Neuronal stem cell (in vitro differentiated cells): ENCODE measurements around the gene NACA.

Experiments used
- DNase-seq: peaks from one replicate; pipeline ENCODE4 v3.0.0-alpha.2; 2013; ENCODE audit warnings: low spot score
- H2AFZ ChIP-seq: one replicate; pipeline ENCODE4 v1.6.1; 2013; ENCODE audit warnings: mild to moderate bottlenecking, low read length, inconsistent platforms
- H2AK5ac ChIP-seq: 2 replicates; pipeline ENCODE4 v1.6.1; 2013; ENCODE audit warnings: low read depth, mild to moderate bottlenecking, inconsistent platforms, low read length, moderate library complexity, mixed read lengths
- H2BK120ac ChIP-seq: 2 replicates; pipeline ENCODE4 v1.6.1; 2013; ENCODE audit warnings: low read depth, mild to moderate bottlenecking, inconsistent platforms, low read length, moderate library complexity, mixed read lengths
- H2BK12ac ChIP-seq: one replicate; pipeline ENCODE4 v1.6.1; 2013; ENCODE audit warnings: low read length, inconsistent platforms
- H2BK15ac ChIP-seq: 2 replicates; pipeline ENCODE4 v1.6.1; 2013; ENCODE audit warnings: mild to moderate bottlenecking, low read length, inconsistent platforms, mixed read lengths
- H2BK5ac ChIP-seq: one replicate; pipeline ENCODE4 v1.6.1; 2013; ENCODE audit warnings: inconsistent platforms, mild to moderate bottlenecking, low read length, moderate library complexity
- H3K14ac ChIP-seq: one replicate; pipeline ENCODE4 v1.6.1; 2013; ENCODE audit warnings: low read length, inconsistent platforms
- H3K18ac ChIP-seq: 2 replicates; pipeline ENCODE4 v1.6.1; 2013; ENCODE audit warnings: low read length, inconsistent platforms
- H3K23ac ChIP-seq: 2 replicates; pipeline ENCODE4 v1.6.1; 2013; ENCODE audit warnings: low read depth, mild to moderate bottlenecking, mixed read lengths, low read length, inconsistent platforms; ENCODE audit not compliant: poor library complexity
- H3K27ac ChIP-seq: replicated peaks from 3 replicates; pipeline ENCODE4 v1.5.1; 2013; ENCODE audit warnings: low read length, inconsistent platforms
- H3K27me3 ChIP-seq, 3 experiments: 2 replicates each; pipeline ENCODE4 v1.6.1; 2013; ENCODE audit warnings: low read length in 3 of 3, mild to moderate bottlenecking in 2 of 3, inconsistent platforms in 1 of 3, low read depth in 1 of 3, mixed read lengths in 1 of 3, moderate library complexity in 1 of 3; ENCODE audit not compliant: control insufficient read depth in 3 of 3, insufficient read depth in 3 of 3
- H3K36me3 ChIP-seq, 2 donors: replicated peaks in 1 of 2; 2 replicates each; pipeline ENCODE4 v1.6.1; 2013; ENCODE audit warnings: low read length in 2 of 2; ENCODE audit not compliant: control insufficient read depth in 2 of 2, insufficient read depth in 2 of 2
- H3K4ac ChIP-seq: 2 replicates; pipeline ENCODE4 v1.6.1; 2013; ENCODE audit warnings: inconsistent platforms, mild to moderate bottlenecking, low read length, moderate library complexity
- H3K4me1 ChIP-seq, 2 donors: 1 replicate in 1 of 2; 2 replicates in 1 of 2; pipeline ENCODE4 v1.6.1; 2013; ENCODE audit warnings: low read length in 2 of 2, low read depth in 1 of 2; ENCODE audit not compliant: control insufficient read depth in 2 of 2, insufficient read depth in 1 of 2
- H3K4me2 ChIP-seq: one replicate; pipeline ENCODE4 v1.6.1; 2013; ENCODE audit warnings: mild to moderate bottlenecking, low read length, inconsistent platforms; ENCODE audit not compliant: insufficient read depth, poor library complexity, severe bottlenecking
- H3K4me3 ChIP-seq, 2 donors: 2 replicates each; pipeline ENCODE4 v1.5.1; 2013; ENCODE audit warnings: low read length in 2 of 2, mild to moderate bottlenecking in 2 of 2, inconsistent platforms in 1 of 2, moderate library complexity in 1 of 2
- H3K79me1 ChIP-seq: one replicate; pipeline ENCODE4 v1.6.1; 2013; ENCODE audit warnings: low read depth, mild to moderate bottlenecking, inconsistent platforms, low read length, moderate library complexity
- H3K9ac ChIP-seq: one replicate; pipeline ENCODE4 v1.6.1; 2013; ENCODE audit warnings: mild to moderate bottlenecking, low read depth, low read length, inconsistent platforms; ENCODE audit not compliant: poor library complexity
- H3K9me3 ChIP-seq, 2 donors: replicated peaks in 1 of 2; 2 replicates each; pipeline versions ENCODE3 to v1.6.1; 2013; ENCODE audit warnings: low read length in 2 of 2, mild to moderate bottlenecking in 2 of 2, inconsistent platforms in 1 of 2, low read depth in 1 of 2, mixed read lengths in 1 of 2, moderate library complexity in 1 of 2; ENCODE audit not compliant: control insufficient read depth in 2 of 2, insufficient read depth in 1 of 2
- H4K8ac ChIP-seq: one replicate; pipeline ENCODE4 v1.6.1; 2013; ENCODE audit warnings: low read depth, mild to moderate bottlenecking, inconsistent platforms, low read length, moderate library complexity
- H4K91ac ChIP-seq: one replicate; pipeline ENCODE4 v1.6.1; 2013; ENCODE audit warnings: low read length, low read depth, mild to moderate bottlenecking, inconsistent platforms; ENCODE audit not compliant: poor library complexity
- WGBS, 2 donors: extraction: QIAGEN DNeasy Blood & Tissue Kit; methylation state at CpG; one replicate each; pipeline ENCODE4 v1.1.7; 2013; ENCODE audit warnings: missing lambda C conversion rate in 2 of 2, mixed read lengths in 1 of 2; ENCODE audit not compliant: insufficient read length in 2 of 2, insufficient replicate concordance in 1 of 2; ENCODE audit errors: extremely low coverage in 2 of 2; 5-methylcytosine and 5-hydroxymethylcytosine counted together

NACA gene

DNA sequence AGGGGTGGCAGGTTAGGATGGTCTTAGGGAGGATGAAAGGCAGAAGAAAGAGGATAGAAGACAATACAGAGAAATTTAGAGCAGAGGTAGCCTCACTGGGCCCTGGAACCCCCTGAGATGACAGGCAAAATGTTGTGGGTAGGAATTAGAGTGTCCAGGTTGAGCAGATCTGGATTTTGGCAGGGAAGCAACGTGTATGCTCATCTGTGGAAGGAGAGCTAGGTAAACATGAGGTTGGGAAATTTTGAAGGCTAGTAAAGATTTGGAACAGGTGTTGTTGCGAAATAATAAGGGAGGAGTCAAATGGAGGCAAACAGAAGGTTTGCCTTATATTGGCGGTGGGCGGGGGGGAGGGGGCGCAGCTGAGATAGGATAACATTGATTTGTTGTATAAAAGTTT lies 43.3 kb upstream of the NACA start:
- H3K9ac ChIP-seq, result no peak overlapping the region
- no peak overlapping the region for H4K91ac ChIP-seq
- no peak overlapping the region for H2BK15ac ChIP-seq
- peaks cover 0 to 7% of the 10 kb centered on the region in 2 donors for H3K4me1 ChIP-seq
- no peak overlapping the region for H2BK5ac ChIP-seq
- H3K23ac ChIP-seq, result no peak overlapping the region
- no peak overlapping the region for H3K18ac ChIP-seq
- H2AFZ ChIP-seq, result no peak overlapping the region
- H2BK12ac ChIP-seq, result no peak overlapping the region
- no peak overlapping the region for H3K4ac ChIP-seq
- H3K14ac ChIP-seq, result no peak overlapping the region
- WGBS, 2 donors, result no CpG with 5 or more reads among the region's 5 CpGs
- no peak overlapping the region for H2AK5ac ChIP-seq
- H3K4me3 ChIP-seq, result no peak overlapping the region
- no peak overlapping the region for H3K4me2 ChIP-seq
- H3K79me1 ChIP-seq, result no peaks in the 10 kb centered on the region
- peaks cover 0 to 13% (median 0%) of the 10 kb centered on the region in 3 experiments for H3K27me3 ChIP-seq
- no peak overlapping the region for H2BK120ac ChIP-seq
- no peak overlapping the region for H4K8ac ChIP-seq
- no peaks in the 10 kb centered on the region for H3K36me3 ChIP-seq
- DNase-seq, result no peak
- H3K27ac ChIP-seq, result no peak overlapping the region
- no peaks in the 10 kb centered on the region for H3K9me3 ChIP-seq

DNA sequence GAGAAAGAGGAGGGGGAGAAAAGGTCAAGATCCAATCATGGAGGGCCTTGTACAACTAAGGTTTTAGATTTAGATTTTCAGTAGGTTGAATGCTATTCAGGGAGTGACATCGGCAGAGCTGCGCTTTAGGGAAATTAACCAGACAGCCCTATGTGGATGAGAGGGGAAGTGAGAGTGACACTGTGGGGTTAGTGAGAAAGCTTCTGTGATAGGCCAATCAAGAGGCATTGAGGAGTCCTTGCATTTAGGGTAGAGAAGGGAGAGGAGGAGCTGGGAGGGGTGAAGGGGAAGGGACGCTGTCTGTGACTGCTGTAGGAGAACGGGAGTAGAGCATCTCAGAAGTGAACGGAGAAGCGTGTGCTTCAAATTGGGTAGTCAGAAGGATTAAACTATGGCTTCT lies 41.4 kb upstream of the NACA start:
- no peak for DNase-seq
- H3K36me3 ChIP-seq, result no peaks in the 10 kb centered on the region
- no peaks in the 10 kb centered on the region for H3K9me3 ChIP-seq
- no peak overlapping the region for H3K4me2 ChIP-seq
- no peak overlapping the region for H4K91ac ChIP-seq
- H3K4me3 ChIP-seq, result no peak overlapping the region
- H2BK12ac ChIP-seq, result no peak overlapping the region
- no peak overlapping the region for H3K23ac ChIP-seq
- H3K9ac ChIP-seq, result no peak overlapping the region
- WGBS, 2 donors, result no CpG with 5 or more reads among the region's 6 CpGs
- no peak overlapping the region for H2BK5ac ChIP-seq
- H2BK120ac ChIP-seq, result no peak overlapping the region
- H3K4ac ChIP-seq, result no peak overlapping the region
- no peak overlapping the region for H3K27ac ChIP-seq
- no peak overlapping the region for H4K8ac ChIP-seq
- no peaks in the 10 kb centered on the region for H3K79me1 ChIP-seq
- no peak overlapping the region for H2AK5ac ChIP-seq
- no peak overlapping the region for H2AFZ ChIP-seq
- no peak overlapping the region for H3K18ac ChIP-seq
- H3K4me1 ChIP-seq, result peaks cover 0 to 9% of the 10 kb centered on the region in 2 donors
- no peak overlapping the region for H3K14ac ChIP-seq
- no peak overlapping the region for H2BK15ac ChIP-seq
- peaks cover 0 to 11% (median 0%) of the 10 kb centered on the region in 3 experiments for H3K27me3 ChIP-seq

DNA sequence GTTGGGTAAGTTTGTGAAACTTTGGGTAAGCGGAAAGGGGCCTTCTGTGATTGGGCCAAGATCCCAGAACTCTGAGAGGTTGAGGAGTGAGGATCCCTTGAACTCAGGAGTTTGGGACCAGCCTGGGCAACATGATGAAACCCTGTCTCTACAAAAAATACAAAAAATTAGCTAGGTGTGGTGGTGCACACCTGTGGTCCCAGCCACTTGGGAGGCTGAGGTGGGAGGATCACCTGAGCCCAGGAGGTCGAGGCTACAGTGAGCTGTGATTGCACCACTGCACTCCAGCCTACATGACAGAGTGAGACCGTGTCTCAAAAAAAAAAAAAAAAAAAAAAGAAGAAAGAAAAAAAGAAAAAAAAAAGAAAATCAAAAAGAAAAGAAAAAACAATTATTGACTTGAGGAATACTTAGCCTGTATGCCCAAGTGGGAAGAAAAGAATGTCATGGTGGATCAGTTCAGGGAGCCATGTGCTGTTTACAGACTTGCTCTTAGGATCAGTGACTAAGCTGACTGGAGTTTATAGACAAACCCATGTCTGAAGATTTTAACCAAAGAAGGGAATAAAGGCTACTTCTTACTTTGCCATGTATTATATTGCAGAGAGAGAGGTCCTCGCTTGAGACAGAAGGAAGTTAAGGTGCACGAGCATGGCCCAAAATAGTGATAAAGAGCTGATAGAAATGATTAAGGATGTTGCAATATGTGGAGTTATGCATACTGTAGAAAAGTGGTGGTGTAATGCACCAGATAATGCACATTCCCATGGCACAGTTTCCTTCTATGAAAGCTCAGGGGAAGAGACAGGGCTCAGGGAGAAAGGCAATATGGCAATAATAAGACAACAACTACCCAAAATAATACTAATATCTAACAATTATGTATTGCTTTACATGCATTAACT lies 38.9 kb upstream of the NACA start:
- Histone ChIP-seq H3K27me3 (no peaks in the 10 kb centered on the region), H3K4me2 (no peak overlapping the region), H2AK5ac (no peak overlapping the region), H3K4me1 (peaks cover 0 to 9% of the 10 kb centered on the region in 2 donors), H2BK12ac (no peak overlapping the region), H3K23ac (no peak overlapping the region), H3K9me3 (peaks cover 0 to under 1% of the 10 kb centered on the region in 2 donors), H3K18ac (no peak overlapping the region), H2BK15ac (no peak overlapping the region), H3K79me1 (no peaks in the 10 kb centered on the region), H4K8ac (no peak overlapping the region), H3K9ac (no peak overlapping the region), H3K27ac (no peak overlapping the region), H3K14ac (no peak overlapping the region), H3K36me3 (no peaks in the 10 kb centered on the region), H3K4me3 (no peak overlapping the region), H2BK5ac (no peak overlapping the region), H2AFZ (no peak overlapping the region), H3K4ac (no peak overlapping the region), H2BK120ac (no peak overlapping the region), H4K91ac (no peak overlapping the region)
- no peak for DNase-seq
- no CpG with 5 or more reads among the region's 5 CpGs for WGBS, 2 donors

DNA sequence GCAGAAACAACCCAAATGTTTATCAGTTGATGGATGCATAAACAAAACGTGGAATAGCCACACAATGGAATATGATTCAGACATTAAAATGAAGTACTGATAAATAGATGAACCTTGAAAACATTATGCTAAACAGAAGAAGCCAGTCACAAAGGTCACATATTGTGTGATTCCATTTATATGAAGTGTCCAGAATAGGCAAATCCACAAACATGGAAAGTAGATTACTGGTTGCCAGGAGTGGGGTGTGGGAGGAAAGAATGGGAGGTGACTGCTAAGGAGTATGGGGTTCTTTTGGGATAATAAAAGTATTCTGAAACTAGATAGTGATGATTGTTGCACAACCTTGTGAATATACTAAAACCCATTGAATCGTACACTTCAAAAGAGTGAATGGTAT lies 36.7 kb upstream of the NACA start:
- H3K27ac ChIP-seq, result no peak overlapping the region
- no peak overlapping the region for H2BK15ac ChIP-seq
- peaks cover 0 to 9% of the 10 kb centered on the region in 2 donors for H3K4me1 ChIP-seq
- H3K4me2 ChIP-seq, result no peak overlapping the region
- H2BK120ac ChIP-seq, result no peak overlapping the region
- no peak overlapping the region for H4K8ac ChIP-seq
- no peak overlapping the region for H2BK12ac ChIP-seq
- H3K4ac ChIP-seq, result no peak overlapping the region
- H3K9ac ChIP-seq, result no peak overlapping the region
- H3K14ac ChIP-seq, result no peak overlapping the region
- H2AK5ac ChIP-seq, result no peak overlapping the region
- no peaks in the 10 kb centered on the region for H3K27me3 ChIP-seq
- WGBS, 2 donors, result no CpG with 5 or more reads among the region's 2 CpGs
- no peak overlapping the region for H2AFZ ChIP-seq
- no peak for DNase-seq
- no peak overlapping the region for H3K23ac ChIP-seq
- no peak overlapping the region for H3K4me3 ChIP-seq
- H3K79me1 ChIP-seq, result no peaks in the 10 kb centered on the region
- no peak overlapping the region for H4K91ac ChIP-seq
- H3K36me3 ChIP-seq, result no peaks in the 10 kb centered on the region
- H3K9me3 ChIP-seq, result peaks cover 3 to 7% of the 10 kb centered on the region in 2 donors
- H2BK5ac ChIP-seq, result no peak overlapping the region
- H3K18ac ChIP-seq, result no peak overlapping the region
